Measurements from ENCODE around the gene PRB4.

- TF ChIP-seq EZH2 (IDR thresholded peaks at IDR 0.05; ENCODE audit: low read depth, unreplicated experiment) = no peak
- TF ChIP-seq CTCF (conservative IDR thresholded peaks at IDR 0.05; ENCODE audit: low read depth in 2 of 2) = no peak
- TF ChIP-seq POLR2AphosphoS5 (IDR thresholded peaks at IDR 0.05; ENCODE audit: low read depth) = no peak
- TF ChIP-seq EZH2phosphoT487 (IDR thresholded peaks at IDR 0.05; ENCODE audit: unreplicated experiment) = no peak
- no peak for TF ChIP-seq NANOG (IDR thresholded peaks at IDR 0.05; ENCODE audit: borderline replicate concordance)
- no peak for TF ChIP-seq CREB1 (CRISPR knock-in tag; IDR thresholded peaks at IDR 0.05; ENCODE audit: low read depth)
- TF ChIP-seq REST (IDR thresholded peaks at IDR 0.05; ENCODE audit: unreplicated experiment) = no peak
- TF ChIP-seq JUNB (IDR thresholded peaks at IDR 0.05; ENCODE audit: unreplicated experiment) = no peak
- TF ChIP-seq STAT1 (IDR thresholded peaks at IDR 0.05; ENCODE audit: unreplicated experiment) = no peak
- TF ChIP-seq ETS1 (IDR thresholded peaks at IDR 0.05) = no peak
- no peak for TF ChIP-seq ZNF331 (CRISPR knock-in tag; IDR thresholded peaks at IDR 0.05; ENCODE audit: low read depth)
- TF ChIP-seq ZNF114 (CRISPR knock-in tag; IDR thresholded peaks at IDR 0.05) = no peak
Observed at GRCh38 chr12:11273449-11273848, 36.8 kb downstream of the PRB4 start.

Data from GM23338 (cell line).